UCSD-AML1 (cell line): Measurements from ENCODE around the gene PILRA.

ENCODE experiments used
- DNase-seq: peaks from one replicate; lab custom pipeline; 2025; ENCODE audit not compliant: unreplicated experiment; lab: John Stamatoyannopoulos, UW

Gene PILRA

GRCh38 chr7:100407285-100408180, 34.2 kb downstream of the PILRA start:
- no peak for DNase-seq

- DNase-seq = no peak
These were observed 37.8 kb downstream of the PILRA start for GRCh38 chr7:100411101-100411500.

GRCh38 chr7:100413346-100413745, 40.1 kb downstream of the PILRA start:
- DNase-seq = no peak

GRCh38 chr7:100413889-100414288, 40.6 kb downstream of the PILRA start:
- DNase-seq = no peak

GRCh38 chr7:100415448-100415847, 42.2 kb downstream of the PILRA start:
- no peak for DNase-seq

GRCh38 chr7:100418930-100419659, 45.8 kb downstream of the PILRA start:
- DNase-seq = no peak

GRCh38 chr7:100419660-100420226, 46.5 kb downstream of the PILRA start:
- no peak for DNase-seq

GRCh38 chr7:100423315-100423714, 50.0 kb downstream of the PILRA start:
- DNase-seq = no peak

GRCh38 chr7:100425347-100425746, 52.1 kb downstream of the PILRA start:
- no peak for DNase-seq

- no peak for DNase-seq
These were observed 53.2 kb downstream of the PILRA start for GRCh38 chr7:100426516-100426915.

- no peak for DNase-seq
These were observed 54.5 kb downstream of the PILRA start for GRCh38 chr7:100427762-100428198.

- DNase-seq = peak; percentile 89
These were observed 55.1 kb downstream of the PILRA start, which contains the start of gene ZCWPW1 for GRCh38 chr7:100428199-100428966. TSS of gene ZCWPW1 (minus strand) at chr7:100428703. CDS start at chr7:100420649, 8,054 bp downstream.

GRCh38 chr7:100428967-100429636, 55.8 kb downstream of the PILRA start:
- peak; percentile 97 for DNase-seq

- DNase-seq = peak; percentile 85
These were observed 56.6 kb downstream of the PILRA start, which contains the start of gene MEPCE for GRCh38 chr7:100429637-100430492. TSS of gene MEPCE (plus strand) at chr7:100429831. CDS start at chr7:100430019, 188 bp downstream.

GRCh38 chr7:100430493-100431285, 57.4 kb downstream of the PILRA start:
- no peak for DNase-seq

- no peak for DNase-seq
These were observed 58.0 kb downstream of the PILRA start for GRCh38 chr7:100431286-100431735.

GRCh38 chr7:100432053-100432452, 58.8 kb downstream of the PILRA start:
- no peak for DNase-seq

GRCh38 chr7:100432621-100433275, 59.5 kb downstream of the PILRA start:
- no peak for DNase-seq
